Hematopoietic multipotent progenitor cell treated with erythropoietin and hydrocortisone succinate and interleukin-3 and kit ligand, for 15 days (in vitro differentiated cells): ENCODE results near the gene AASDHPPT.
A peak's percentile ranks its signal among the peaks of the same experiment; 100 is the strongest.

Experiments used
- DNase-seq: peaks from one replicate; pipeline ENCODE4 v3.0.0-alpha.2; 2015; ENCODE audit warnings: low spot score

Gene AASDHPPT

DNA sequence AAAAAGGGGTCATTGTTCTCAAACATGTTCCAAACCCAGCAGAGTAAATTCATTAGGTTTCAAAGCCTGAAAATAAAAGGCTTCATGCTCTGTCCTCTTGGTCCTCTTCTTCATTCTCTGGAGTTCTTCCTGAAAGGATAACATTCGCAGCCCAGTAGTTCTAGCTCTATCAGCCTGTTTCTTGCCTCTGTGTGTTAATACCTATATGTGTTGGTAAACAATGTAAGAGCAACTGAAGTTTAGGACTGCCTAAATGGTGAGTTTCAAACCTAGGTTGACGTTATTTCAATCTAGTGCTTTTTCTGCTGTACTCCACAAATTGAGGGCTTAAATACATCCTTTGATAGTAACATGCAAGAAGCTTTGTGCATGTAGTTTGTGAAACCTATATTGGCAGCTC, 9.4 kb downstream of the AASDHPPT start:
- no peak for DNase-seq

DNA sequence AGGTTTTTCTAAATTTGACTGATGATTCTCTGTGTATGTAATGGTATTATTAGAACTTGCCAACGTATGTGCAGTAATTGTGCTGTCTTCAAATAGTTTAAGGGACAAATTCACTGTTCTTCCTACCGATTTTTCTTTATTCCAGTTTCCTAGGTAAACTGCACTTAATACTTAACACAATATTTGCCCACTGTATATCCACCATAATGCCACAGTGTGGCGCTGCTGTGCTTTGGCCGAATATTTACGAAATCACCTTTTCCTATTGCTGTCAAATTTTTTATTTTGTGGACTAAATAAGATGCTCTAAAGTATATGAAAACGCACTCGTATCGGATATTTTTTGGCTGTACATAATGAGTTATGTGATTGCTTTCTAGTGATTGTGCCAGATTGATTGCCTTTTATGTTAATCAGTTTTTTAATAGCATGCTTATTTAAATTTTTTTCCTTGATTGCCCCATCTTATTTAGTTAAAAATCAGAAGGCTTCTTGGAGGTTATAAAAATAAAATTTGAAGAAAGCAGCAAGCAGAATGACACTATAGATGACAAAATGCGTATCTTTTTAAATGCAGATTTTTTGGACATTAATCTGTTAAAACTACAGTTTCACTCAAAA, 10.5 kb downstream of the AASDHPPT start:
- peak; percentile 68 for DNase-seq

DNA sequence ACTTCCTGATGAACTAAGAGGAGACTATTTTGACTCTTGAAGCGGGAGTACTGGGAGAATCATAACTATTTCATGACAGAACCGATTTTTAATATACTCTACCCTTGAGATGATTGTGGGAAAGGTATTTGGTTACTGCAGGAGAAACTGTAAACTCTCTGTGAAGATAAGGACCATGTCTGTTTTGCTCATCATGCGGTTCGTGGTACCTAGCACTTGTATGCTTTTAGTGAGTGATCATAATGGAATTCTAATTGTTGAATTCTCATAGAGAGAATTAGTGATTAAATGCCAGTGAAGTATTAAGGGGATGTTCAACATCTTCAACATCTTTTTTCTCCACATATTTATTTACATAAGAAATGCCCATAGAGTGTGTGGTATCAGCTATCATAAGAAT, 11.4 kb downstream of the AASDHPPT start:
- DNase-seq: no peak

DNA sequence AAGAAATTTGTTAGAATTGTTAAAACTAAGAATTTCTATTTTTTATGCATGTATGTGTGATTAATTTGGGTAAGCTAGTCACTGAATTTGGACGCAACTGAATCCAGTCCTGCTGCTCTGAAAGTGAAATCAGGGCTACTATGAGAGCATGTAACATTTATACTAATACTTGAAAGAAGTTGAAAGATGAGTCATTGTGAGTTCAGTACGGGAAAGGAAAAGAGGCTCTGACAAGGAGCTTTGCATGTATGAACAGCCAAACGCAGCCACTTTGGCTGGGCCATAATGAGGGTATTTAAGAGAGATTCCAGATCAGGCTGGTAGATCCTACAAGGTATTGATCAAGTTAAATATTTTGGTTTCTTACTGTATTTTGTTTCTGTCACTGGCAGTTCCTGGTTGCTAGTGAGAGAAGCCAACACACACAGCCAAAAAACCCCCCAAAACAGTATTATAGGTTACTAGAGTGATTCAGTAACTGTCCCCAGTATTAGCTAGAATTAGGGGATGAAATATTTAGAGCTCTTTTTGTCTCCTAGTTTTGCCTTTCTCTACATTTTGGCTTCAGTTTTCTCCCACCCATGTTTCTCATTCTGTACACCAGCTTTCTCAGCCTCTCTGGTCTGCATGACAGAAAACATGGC, 14.1 kb downstream of the AASDHPPT start:
- no peak for DNase-seq

- no peak for DNase-seq
Observed at GRCh38 chr11:106092446-106092845, 15.0 kb downstream of the AASDHPPT start.

DNA sequence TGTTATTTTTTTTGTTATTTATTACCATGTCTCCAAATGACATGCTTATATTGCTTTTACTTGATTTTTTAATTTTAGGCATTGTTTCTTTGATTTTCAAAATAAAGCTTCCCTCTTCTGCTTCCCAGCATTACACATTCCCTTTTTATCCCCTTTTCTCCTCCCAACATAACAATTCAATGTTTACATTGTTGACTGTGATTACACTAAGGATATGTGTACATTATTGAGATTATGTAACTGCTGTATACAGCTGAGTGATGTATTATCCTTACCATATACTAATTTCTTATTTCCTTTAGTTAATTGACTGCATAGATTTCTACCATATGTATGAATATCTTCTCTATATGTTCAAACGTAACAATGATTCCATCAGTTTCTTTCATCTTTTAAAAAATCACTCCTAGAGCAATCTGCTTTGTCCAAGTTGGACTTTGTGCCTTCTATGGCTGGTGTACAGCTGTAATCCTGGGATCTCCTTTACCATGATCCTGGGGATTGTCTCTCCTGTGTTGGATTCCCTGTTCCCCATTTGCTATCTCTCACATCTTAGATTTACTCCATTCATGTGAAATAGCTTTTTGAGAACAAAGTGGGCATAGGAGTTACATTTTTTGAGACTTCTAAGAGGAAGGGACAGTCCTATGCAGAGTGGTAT, 21.6 kb downstream of the AASDHPPT start:
- no peak for DNase-seq

- no peak for DNase-seq
Observed at GRCh38 chr11:106101370-106101769, 23.9 kb downstream of the AASDHPPT start.

- no peak for DNase-seq
Observed at GRCh38 chr11:106101819-106102218, 24.4 kb downstream of the AASDHPPT start.

- DNase-seq: no peak
Observed at GRCh38 chr11:106105986-106106385, 28.5 kb downstream of the AASDHPPT start.

DNA sequence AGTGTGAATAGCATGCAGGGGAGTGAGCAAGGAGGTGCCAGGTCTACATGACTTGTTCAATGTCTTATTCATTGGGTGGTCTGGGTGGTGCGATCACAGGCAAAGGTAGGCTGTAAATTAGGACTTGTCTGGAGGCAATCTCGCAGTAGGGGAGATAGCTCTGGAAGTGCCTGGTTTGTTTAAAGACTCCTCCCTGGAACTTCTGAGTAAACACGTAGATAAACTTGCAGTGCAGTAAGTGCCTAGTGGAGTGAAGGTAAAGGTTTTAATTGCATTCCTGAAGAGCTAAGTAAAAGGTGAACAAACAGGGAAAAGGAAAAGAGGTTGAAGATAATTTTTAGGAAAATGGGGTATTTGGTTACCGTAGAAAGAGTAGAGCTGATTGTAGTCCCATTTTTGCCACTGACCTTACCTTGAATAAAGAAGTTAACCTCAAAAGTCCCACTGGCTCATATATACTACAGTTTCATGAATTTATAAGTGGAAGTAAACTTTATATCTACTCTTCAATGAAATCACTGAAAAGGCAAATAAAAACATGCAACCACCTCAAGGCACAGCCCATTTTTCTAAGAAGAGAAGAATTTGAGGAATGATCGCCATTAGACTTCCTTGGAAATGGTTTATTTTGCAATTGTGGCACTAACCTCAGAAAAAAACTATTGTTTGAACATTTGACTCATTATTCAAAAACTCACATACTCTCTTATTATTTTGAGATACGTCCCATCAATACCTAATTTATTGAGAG, 44.3 kb downstream of the AASDHPPT start:
- DNase-seq: no peak

- no peak for DNase-seq
Observed at GRCh38 chr11:106127604-106128003, 50.1 kb downstream of the AASDHPPT start.

DNA sequence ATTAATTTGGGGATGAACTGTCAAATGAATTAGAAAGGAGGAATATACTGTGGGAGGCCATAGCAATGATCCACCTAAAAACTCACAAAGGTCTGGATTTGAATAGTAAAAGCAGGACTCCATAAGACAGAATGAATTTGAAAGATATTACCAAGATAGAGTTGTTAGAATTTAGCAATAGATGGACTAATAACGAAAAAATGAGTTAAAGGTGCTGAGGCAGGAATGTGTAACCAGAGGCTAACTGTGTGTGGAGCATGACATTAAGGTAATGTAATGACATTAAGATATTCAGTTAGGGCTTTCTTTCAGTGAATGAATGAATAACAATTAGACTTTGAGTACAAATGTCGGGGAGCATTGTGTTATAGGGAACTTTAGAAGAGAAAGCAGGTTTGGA, 51.3 kb downstream of the AASDHPPT start:
- no peak for DNase-seq

DNA sequence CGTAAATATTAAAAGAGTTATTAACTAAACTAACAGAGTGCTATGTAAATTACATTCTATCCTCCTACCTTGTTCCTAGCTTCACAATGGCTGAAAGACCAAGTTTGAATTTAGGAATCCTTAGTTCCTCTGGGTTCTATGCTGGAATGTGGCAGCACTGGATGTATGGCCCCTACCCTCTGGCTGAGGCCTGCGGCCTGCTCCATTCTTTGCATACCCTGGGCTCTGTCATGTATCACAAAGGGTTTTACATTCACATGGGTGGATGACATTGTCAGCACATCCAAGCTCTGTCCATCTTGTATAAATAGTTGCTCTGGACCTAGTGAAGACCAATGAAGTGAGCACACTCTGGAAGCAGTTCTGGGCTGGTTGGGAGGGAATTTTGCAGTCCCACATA, 54.5 kb downstream of the AASDHPPT start:
- DNase-seq: no peak

DNA sequence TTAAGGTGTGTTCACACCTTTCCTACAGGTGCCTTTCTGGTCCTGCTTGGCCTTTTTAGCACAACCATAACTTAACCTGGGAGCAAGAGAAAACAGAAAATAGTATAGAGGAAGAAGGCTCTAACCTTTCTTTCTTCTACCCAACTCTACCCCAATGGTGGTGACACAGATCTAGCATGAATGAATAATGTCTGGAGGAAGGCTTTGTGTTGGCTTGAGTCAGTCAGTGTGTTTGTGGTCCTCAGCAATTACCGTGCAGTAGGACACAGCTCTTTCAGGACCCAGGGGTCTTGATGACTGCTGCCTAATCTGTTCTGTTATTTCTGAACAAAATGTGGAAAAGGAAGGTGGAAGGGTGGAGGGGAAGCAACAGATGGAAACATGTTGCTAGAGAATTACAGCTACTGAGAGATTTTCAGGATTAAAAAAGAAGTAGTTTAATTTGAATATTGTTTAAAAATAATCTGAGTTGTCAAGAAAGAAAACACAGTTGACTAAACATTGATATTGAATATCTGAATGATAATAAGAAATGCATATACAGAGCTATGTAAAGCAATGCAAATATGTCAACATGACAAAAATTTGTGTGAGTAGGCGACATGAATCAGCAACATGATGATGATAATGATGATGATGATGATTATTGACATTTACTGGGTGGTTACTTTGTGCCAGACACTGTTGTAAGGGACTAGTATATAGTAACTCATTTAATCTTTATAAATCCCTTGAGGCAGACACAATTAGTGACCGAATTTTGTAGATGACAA, 55.3 kb downstream of the AASDHPPT start:
- DNase-seq: no peak

- no peak for DNase-seq
Observed at GRCh38 chr11:106133529-106133928, 56.1 kb downstream of the AASDHPPT start.

GRCh38 chr11:106137061-106137460, 59.6 kb downstream of the AASDHPPT start:
- no peak for DNase-seq

DNA sequence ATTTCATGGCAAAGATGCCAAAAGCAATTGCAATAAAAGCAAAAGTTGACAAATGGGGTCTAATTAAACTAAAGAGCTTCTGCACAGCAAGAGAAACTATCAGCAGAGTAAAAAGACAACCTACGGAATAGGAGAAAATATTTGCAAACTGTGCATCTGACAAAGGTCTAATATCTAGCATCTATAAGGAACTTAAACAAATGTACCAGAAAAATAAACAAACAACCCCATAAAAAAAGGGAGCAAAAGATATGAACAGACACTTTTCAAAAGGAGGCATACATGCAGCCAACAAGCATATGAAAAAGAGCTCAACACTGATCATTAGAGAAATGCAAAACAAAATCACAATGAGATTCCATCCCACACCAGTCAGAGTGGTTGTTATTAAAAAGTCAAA, 60.3 kb downstream of the AASDHPPT start:
- no peak for DNase-seq
